ENCODE data around the gene ZNF660. TPM values are rescaled to one million over a fixed set of nuclear protein-coding genes. Genes with fewer than 3 reads are reported as not detected.

ZNF660 gene
- total and polyA plus RNA-seq, 10 of the 15 experiments (the other 5 are each of a cell fraction or from before 2014, with no cell fraction given), result 0.62 to 2.6 (median 1.7) TPM

DNA sequence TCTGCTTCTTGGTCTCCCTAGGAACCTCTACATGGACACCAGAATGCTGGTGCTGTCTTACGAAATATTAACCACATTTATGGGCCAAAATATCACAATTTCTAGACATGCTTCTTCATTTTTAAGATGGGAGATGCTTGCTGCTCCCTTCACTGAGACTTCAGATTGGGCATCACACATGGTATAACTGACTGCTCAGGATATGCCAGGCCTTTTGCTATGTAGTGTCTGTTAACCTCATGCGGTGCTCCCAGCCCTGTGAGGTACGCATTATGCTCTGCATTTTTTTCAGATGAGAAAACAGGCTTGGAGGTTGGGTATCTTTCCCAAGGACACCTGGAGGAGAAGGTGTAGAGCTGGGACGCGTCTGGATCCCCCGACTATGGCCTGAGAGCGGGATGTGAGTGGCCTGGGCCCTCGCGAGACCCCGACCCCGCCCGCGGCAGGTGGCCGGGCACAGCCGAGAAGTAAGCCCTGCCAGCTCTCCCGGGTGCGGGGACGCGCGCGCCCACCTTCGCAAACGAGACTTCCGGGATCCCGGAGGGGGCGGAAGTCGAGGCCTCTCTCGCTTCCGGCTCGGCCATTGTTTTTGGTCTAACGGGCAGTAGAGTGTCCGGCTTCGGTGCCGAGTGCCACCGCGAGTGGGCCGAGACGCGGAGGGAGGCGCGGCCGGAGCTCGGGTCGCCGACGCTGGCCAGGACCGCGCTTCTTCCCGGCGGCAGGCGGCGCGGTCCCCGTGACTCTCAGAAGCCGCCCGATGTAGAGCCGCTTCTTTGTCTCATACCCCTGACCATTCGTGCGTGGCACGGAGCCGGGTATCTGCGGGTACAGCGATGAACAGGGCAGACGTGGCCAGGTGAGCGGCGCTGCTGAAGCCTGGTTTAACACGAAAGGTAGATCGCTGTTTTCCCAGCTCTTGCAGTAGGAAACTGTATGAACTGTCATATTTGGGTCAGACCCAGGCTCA, 29.9 kb upstream of the ZNF660 start, which contains the start of gene ZKSCAN7 (continued):
- TF ChIP-seq, protein P1, sequence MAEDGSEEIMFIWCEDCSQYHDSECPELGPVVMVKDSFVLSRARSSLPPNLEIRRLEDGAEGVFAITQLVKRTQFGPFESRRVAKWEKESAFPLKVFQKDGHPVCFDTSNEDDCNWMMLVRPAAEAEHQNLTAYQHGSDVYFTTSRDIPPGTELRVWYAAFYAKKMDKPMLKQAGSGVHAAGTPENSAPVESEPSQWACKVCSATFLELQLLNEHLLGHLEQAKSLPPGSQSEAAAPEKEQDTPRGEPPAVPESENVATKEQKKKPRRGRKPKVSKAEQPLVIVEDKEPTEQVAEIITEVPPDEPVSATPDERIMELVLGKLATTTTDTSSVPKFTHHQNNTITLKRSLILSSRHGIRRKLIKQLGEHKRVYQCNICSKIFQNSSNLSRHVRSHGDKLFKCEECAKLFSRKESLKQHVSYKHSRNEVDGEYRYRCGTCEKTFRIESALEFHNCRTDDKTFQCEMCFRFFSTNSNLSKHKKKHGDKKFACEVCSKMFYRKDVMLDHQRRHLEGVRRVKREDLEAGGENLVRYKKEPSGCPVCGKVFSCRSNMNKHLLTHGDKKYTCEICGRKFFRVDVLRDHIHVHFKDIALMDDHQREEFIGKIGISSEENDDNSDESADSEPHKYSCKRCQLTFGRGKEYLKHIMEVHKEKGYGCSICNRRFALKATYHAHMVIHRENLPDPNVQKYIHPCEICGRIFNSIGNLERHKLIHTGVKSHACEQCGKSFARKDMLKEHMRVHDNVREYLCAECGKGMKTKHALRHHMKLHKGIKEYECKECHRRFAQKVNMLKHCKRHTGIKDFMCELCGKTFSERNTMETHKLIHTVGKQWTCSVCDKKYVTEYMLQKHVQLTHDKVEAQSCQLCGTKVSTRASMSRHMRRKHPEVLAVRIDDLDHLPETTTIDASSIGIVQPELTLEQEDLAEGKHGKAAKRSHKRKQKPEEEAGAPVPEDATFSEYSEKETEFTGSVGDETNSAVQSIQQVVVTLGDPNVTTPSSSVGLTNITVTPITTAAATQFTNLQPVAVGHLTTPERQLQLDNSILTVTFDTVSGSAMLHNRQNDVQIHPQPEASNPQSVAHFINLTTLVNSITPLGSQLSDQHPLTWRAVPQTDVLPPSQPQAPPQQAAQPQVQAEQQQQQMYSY (CRISPR knock-in tag; IDR thresholded peaks at IDR 0.05), result no peak
- TF ChIP-seq EED (IDR thresholded peaks at IDR 0.05; ENCODE audit: low read depth) (peak; percentile 28; the same call in 1 of the 2 replicates), SPI1 (IDR thresholded peaks at IDR 0.05; ENCODE audit: borderline replicate concordance, insufficient read depth, low read depth, low read length) (0 out of 2 replicates have a peak, but pooled peaks have one; percentile 25), ZZZ3 (IDR thresholded peaks at IDR 0.05; ENCODE audit: control insufficient read depth, insufficient read length, low read depth) (no peak), IRF5 (IDR thresholded peaks at IDR 0.05; ENCODE audit: borderline replicate concordance) (no peak), POLR2AphosphoS2 (IDR thresholded peaks at IDR 0.05; ENCODE audit: low read depth, low read length) (no peak), MEF2B (IDR thresholded peaks at IDR 0.05; ENCODE audit: partially characterized antibody, poor library complexity, severe bottlenecking) (no peak), EP300 (IDR thresholded peaks at IDR 0.05; ENCODE audit: borderline replicate concordance in 1 of 2, control insufficient read depth in 1 of 2, low read depth in 2 of 2, low read length in 2 of 2) (no peak), CBFB (IDR thresholded peaks at IDR 0.05; ENCODE audit: low read depth) (no peak), POLR2A (IDR thresholded peaks at IDR 0.05; ENCODE audit: low read depth, low read length) (peak; percentile 84), TARDBP (IDR thresholded peaks at IDR 0.05; ENCODE audit: borderline replicate concordance) (no peak), MYC (IDR thresholded peaks at IDR 0.05; ENCODE audit: insufficient read depth, insufficient read length, insufficient replicate concordance, low read length, severe bottlenecking) (no peak), SMAD5 (IDR thresholded peaks at IDR 0.05; ENCODE audit: low read depth) (peak; percentile 71; the same call in 1 of the 2 replicates), CTCF (IDR thresholded peaks at IDR 0.05 in 2 of 3, conservative IDR thresholded peaks at IDR 0.05 in 1 of 3; ENCODE audit: control insufficient read depth in 2 of 3, extremely low read depth in 1 of 3, insufficient read depth in 1 of 3, low read depth in 3 of 3, low read length in 3 of 3) (peak in 2 of 3 experiments; percentile 5 to 18; a peak in 1 of 6 replicates), SRF (IDR thresholded peaks at IDR 0.05; ENCODE audit: low read depth in 2 of 2, low read length in 2 of 2) (no peak)
- TF ChIP-seq, protein P2, sequence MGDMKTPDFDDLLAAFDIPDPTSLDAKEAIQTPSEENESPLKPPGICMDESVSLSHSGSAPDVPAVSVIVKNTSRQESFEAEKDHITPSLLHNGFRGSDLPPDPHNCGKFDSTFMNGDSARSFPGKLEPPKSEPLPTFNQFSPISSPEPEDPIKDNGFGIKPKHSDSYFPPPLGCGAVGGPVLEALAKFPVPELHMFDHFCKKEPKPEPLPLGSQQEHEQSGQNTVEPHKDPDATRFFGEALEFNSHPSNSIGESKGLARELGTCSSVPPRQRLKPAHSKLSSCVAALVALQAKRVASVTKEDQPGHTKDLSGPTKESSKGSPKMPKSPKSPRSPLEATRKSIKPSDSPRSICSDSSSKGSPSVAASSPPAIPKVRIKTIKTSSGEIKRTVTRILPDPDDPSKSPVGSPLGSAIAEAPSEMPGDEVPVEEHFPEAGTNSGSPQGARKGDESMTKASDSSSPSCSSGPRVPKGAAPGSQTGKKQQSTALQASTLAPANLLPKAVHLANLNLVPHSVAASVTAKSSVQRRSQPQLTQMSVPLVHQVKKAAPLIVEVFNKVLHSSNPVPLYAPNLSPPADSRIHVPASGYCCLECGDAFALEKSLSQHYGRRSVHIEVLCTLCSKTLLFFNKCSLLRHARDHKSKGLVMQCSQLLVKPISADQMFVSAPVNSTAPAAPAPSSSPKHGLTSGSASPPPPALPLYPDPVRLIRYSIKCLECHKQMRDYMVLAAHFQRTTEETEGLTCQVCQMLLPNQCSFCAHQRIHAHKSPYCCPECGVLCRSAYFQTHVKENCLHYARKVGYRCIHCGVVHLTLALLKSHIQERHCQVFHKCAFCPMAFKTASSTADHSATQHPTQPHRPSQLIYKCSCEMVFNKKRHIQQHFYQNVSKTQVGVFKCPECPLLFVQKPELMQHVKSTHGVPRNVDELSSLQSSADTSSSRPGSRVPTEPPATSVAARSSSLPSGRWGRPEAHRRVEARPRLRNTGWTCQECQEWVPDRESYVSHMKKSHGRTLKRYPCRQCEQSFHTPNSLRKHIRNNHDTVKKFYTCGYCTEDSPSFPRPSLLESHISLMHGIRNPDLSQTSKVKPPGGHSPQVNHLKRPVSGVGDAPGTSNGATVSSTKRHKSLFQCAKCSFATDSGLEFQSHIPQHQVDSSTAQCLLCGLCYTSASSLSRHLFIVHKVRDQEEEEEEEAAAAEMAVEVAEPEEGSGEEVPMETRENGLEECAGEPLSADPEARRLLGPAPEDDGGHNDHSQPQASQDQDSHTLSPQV (IDR thresholded peaks at IDR 0.05), result no peak
